NB4 (cell line): ENCODE results near the gene ZNF790.
A peak's percentile ranks its signal among the peaks of the same experiment; 100 is the strongest.
"Not testable (repeated sequence)": the region's sequence is repeated elsewhere in the genome, so short reads cannot be mapped to it uniquely, and the experiment has no call there.

Experiments
- DNase-seq: peaks from one replicate; pipeline ENCODE4 v3.0.0; 2010; ENCODE audit warnings: low read depth
- H3K4me3 ChIP-seq: one replicate; pipeline ENCODE4 v1.5.1; 2011; ENCODE audit warnings: mild to moderate bottlenecking, low read depth, low read length, moderate library complexity
- MYC ChIP-seq: IDR thresholded peaks from 2 replicates; pipeline ENCODE4 v1.6.1; 2011; ENCODE audit warnings: low read depth, low read length
- POLR2A ChIP-seq: IDR thresholded peaks from 2 replicates; pipeline ENCODE4 v1.6.1; 2011; ENCODE audit warnings: mild to moderate bottlenecking; ENCODE audit not compliant: insufficient read length; ENCODE audit errors: extremely low read depth
- TF ChIP-seq, protein P1 (sequence below): IDR thresholded peaks from one replicate; pipeline ENCODE4 v1.5.1; 2012; ENCODE audit warnings: low read depth, low read length
- TF ChIP-seq, protein P2 (sequence below): IDR thresholded peaks from 2 replicates; pipeline ENCODE4 v1.6.1; 2011; ENCODE audit warnings: low read depth, low read length

The ZNF790 gene

DNA sequence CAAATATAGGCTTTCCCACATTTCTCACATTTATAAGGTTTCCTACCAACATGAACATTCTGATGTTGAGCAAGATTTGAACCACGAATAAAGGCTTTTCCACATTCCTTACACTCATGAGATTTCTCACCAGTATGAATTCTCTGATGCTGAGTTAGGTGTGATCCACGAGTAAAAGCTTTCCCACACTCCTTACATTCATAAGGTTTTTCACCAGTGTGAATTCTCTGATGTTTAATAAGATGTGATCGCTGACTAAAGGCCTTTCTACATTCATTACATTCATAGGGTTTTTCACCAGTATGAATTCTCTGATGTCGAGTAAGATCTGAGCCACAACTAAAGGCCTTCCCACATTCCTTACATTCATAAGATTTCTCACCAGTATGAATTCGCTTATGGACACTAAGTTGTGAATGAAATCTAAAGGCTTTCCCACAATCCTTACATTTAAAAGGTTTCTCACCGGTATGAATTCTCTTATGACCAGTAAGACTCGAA is 19.0 kb downstream of the ZNF790 start:
- TF ChIP-seq, protein P1, sequence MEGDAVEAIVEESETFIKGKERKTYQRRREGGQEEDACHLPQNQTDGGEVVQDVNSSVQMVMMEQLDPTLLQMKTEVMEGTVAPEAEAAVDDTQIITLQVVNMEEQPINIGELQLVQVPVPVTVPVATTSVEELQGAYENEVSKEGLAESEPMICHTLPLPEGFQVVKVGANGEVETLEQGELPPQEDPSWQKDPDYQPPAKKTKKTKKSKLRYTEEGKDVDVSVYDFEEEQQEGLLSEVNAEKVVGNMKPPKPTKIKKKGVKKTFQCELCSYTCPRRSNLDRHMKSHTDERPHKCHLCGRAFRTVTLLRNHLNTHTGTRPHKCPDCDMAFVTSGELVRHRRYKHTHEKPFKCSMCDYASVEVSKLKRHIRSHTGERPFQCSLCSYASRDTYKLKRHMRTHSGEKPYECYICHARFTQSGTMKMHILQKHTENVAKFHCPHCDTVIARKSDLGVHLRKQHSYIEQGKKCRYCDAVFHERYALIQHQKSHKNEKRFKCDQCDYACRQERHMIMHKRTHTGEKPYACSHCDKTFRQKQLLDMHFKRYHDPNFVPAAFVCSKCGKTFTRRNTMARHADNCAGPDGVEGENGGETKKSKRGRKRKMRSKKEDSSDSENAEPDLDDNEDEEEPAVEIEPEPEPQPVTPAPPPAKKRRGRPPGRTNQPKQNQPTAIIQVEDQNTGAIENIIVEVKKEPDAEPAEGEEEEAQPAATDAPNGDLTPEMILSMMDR: no peak
- TF ChIP-seq, protein P2, sequence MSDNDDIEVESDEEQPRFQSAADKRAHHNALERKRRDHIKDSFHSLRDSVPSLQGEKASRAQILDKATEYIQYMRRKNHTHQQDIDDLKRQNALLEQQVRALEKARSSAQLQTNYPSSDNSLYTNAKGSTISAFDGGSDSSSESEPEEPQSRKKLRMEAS: no peak
- no peak for TF ChIP-seq POLR2A
- TF ChIP-seq MYC: no peak
- DNase-seq: no peak
- no peak overlapping the region for H3K4me3 ChIP-seq

DNA sequence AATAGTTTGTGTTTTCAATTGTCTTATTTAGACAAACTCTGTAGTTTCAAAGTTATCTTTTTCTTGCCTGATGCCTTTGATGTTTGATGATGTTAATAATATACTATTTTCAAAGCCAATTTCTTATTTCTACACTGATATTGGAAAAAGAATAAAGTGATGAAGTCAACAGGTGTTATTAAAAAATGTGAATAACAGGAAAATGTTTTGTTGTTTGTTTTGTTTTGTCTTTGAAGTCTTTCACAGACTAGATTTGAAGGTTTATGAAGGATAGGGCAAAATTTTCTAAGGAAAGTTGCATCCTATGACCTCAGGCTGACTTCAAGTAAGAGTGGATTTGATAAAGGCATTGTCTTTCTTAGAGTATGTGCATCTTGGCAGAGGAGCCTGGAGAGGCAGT is 31.2 kb downstream of the ZNF790 start:
- no peak overlapping the region for H3K4me3 ChIP-seq
- no peak for DNase-seq
- TF ChIP-seq POLR2A: no peak

DNA sequence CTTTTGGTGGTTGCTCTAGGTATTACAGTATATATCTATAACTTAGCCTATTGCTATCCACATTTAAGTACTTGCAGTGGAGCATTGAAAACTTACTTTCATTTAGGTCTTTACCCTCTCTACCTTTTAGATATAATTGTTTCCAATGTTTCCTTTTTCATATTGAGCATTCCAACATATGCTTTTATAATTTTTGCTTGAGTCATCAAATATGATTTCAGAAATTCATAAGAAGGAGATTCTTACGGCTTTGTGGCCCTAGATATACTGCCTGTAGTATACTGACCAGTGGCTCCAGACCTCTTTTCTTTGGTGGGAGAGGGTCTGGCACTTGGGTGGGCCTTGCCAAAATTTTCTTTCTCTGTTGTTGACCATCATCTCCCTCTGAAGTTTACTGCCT is 32.8 kb downstream of the ZNF790 start:
- no peak for DNase-seq
- H3K4me3 ChIP-seq: no peak overlapping the region
- TF ChIP-seq MYC: no peak
- TF ChIP-seq, protein P2: no peak
- no peak for TF ChIP-seq POLR2A
- TF ChIP-seq, protein P1: no peak

DNA sequence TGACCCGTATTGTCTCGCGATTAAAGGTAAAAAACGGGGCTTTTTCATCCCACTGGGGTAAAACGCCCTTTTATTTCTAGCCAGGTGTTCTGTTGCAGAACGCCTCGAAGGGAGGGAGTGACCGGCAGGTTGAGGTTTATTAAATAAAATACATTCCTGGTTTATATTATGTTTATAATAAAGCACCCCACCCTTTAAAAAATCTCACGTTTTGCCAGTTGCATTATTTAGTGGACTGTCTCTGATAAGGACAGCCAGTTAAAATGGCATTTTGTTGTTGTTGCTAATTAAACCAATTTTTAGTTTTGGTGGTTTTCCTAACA is 40.4 kb downstream of the ZNF790 start:
- DNase-seq: no peak
- H3K4me3 ChIP-seq: peak overlapping the region; percentile 46
- TF ChIP-seq, protein P1: no peak
- TF ChIP-seq POLR2A: no peak
- no peak for TF ChIP-seq MYC
- TF ChIP-seq, protein P2: no peak

DNA sequence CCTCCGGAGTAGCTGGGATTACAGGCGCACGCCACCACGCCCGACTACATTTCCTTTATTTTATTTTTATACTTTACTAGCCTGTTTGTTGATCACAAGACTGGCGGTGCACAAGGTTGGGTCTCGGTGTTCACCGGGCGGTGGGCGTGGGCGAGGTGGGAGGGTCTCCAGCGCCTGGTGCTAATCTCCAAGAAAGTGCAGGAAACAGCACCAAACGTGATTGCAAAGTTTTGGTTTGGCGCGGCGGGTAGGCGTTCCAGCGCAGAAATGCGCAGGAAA is 41.5 kb downstream of the ZNF790 start:
- H3K4me3 ChIP-seq: no peak overlapping the region
- no peak for TF ChIP-seq POLR2A
- TF ChIP-seq, protein P1: no peak
- TF ChIP-seq, protein P2: no peak
- no peak for TF ChIP-seq MYC
- DNase-seq: no peak

DNA sequence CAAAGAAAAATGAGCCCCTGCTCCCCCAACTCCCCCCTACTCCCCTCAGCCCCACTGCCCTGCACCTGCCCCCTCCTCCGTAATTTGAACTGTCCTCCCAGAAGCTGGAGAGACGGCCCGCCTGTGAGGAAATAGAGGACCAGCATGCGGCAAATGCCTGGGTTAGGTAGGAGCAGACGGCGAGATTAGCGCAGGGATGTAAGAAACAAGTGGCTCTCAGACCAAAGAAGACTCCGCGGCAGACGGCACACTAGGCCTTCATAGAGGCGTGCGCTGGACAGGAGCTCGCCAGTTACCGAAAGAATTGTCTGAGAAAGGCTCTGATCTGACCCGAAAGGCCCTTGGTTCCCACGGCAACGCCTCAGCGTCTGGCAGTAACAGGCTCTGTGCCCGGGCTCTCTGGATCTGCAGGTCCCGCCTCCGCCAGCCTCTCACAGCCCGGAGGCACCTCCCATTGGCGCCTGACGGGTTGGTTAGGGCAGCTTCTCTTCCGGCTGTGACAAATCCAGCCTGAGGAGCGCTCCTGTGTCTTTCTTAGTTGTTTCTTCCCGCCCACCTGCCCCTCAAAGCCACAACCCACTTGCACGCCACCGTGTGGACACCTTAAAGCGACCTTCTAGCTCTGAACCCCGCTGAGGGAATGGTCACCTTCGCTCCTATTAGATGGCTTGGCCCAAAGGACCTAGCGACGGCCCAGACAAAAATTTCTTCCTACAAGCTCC is 46.6 kb downstream of the ZNF790 start:
- not testable (repeated sequence) for H3K4me3 ChIP-seq, DNase-seq

DNA sequence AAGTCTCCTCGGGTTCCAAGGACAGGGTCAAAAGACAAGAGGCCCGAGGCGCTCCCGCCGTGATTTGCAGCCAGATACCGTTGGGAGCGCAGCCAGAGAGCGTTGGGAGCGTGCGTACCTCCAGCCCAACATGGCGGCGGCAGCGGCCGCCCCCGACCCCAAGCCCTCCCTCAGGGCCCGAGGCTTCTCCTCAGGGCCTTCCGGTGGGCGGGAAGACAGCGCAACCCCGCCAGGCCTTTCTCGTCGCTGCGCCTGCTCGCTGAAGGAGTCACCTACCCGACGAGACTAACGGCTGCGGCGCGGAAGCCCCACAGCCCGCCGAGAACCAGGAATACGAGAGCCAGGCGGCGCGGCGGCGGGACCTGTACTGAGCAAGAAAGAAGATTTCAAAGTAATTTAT is 62.4 kb downstream of the ZNF790 start:
- DNase-seq: no peak
- H3K4me3 ChIP-seq: no peak overlapping the region
- no peak for TF ChIP-seq POLR2A
- TF ChIP-seq, protein P1: no peak
